ENCODE measurements around the gene RHOBTB1.

Gene RHOBTB1

DNA sequence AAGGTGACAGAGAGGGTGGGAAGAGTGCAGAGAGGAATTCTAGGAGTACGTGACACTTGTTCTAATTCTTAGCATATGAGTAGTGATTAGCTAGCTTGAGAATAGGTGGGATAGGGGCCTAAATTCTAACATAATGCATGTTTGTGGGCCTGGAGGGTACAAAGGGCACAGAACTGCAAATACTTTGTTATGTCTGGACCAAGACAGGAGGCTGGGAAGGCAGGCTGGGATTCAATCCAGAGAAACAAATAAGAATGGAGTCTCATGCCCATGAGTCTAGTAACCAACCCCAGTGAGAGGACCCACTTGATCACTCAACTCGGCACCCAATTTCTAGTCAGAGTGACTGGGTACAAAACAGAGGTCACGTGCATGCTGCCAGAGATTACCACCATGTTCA is 40.9 kb downstream of the RHOBTB1 start:
- no peak for DNase-seq

GRCh38 chr10:60901561-60902235 is 42.3 kb downstream of the RHOBTB1 start:
- DNase-seq = no peak

DNA sequence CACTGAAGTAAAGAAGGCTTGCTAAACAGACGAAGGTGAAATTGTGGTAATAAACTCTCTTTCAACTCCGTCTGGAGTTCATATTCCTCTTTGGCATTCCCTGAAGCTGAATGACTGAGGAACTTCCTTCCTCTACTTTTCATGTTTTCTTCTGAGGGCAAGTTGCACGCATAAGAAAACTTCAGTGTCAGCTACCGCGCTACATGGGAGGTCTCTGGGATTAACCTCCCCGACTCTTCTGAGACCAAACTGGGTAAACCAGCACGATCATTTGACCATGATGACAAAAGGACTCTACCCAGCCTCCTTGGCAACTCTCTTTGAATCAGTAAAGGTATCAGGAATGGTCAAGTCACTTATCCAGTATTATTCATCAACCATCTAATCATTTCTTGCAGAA is 44.7 kb downstream of the RHOBTB1 start:
- no peak for DNase-seq

DNA sequence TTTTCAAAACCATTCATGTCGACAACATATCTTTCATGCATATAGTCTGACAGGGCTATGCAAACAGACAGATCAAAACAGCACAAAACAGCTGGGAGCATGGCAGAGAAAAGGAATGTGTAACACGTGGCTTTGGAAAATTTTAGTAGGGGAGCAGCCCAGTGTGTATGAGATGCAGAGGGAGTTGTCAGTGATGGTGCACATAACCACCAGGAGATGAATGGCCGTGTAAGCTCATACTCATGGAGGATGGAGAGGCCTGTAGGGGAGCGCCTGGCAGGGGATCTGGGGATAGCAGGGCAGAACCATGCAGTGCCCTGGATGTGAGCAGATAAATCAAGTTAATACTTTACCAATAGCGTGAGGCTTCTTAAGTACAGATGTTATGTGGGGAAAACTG is 45.7 kb downstream of the RHOBTB1 start:
- no peak for DNase-seq

- DNase-seq = no peak
Measured at GRCh38 chr10:60896810-60897209, 47.2 kb downstream of the RHOBTB1 start.

GRCh38 chr10:60896033-60896432 is 48.0 kb downstream of the RHOBTB1 start:
- DNase-seq = no peak

GRCh38 chr10:60894786-60895185 is 49.2 kb downstream of the RHOBTB1 start:
- no peak for DNase-seq

DNA sequence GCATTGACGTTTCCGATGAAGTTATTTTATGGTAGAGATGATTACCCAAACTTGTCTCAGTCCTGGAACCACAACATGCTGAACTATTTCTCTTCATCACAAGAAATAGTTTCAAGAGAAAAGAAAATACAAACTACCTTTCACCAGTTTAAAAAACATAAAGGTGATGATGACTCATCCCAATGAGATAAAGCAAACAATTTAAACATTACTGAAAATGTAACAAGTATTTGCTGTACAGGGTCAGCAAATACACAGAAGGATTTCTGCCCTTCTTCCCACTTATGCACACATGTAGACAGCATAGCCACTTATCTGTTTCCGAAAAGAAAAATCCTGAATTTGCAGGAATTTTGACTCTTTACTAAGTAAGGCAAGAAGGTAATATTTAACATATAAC is 50.8 kb downstream of the RHOBTB1 start:
- no peak for DNase-seq

- DNase-seq = no peak
Measured at GRCh38 chr10:60892571-60892970, 51.4 kb downstream of the RHOBTB1 start.

- DNase-seq = no peak
Measured at GRCh38 chr10:60890811-60891210, 53.2 kb downstream of the RHOBTB1 start.

GRCh38 chr10:60883187-60883586 is 60.8 kb downstream of the RHOBTB1 start:
- DNase-seq = no peak

DNA sequence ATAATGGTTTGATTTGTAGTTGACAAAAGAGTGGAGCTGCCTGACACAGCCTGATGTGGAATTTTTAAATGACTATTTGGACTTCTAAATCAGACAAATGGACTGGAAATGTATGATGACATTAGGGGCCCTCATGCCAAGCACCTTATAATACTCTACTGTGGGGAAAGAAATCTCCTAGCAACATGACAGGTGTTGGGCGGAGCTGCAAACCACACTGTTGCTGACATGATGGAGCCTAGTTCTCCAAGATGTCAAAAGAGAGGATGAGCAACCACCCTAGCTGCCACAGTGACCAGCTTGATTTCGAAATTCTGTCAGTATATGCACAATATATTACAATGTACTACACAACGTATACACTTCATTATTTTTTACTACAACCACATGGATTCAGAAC is 65.8 kb downstream of the RHOBTB1 start:
- DNase-seq = no peak

- no peak for DNase-seq
Measured at GRCh38 chr10:60877777-60878120, 66.2 kb downstream of the RHOBTB1 start.

DNA sequence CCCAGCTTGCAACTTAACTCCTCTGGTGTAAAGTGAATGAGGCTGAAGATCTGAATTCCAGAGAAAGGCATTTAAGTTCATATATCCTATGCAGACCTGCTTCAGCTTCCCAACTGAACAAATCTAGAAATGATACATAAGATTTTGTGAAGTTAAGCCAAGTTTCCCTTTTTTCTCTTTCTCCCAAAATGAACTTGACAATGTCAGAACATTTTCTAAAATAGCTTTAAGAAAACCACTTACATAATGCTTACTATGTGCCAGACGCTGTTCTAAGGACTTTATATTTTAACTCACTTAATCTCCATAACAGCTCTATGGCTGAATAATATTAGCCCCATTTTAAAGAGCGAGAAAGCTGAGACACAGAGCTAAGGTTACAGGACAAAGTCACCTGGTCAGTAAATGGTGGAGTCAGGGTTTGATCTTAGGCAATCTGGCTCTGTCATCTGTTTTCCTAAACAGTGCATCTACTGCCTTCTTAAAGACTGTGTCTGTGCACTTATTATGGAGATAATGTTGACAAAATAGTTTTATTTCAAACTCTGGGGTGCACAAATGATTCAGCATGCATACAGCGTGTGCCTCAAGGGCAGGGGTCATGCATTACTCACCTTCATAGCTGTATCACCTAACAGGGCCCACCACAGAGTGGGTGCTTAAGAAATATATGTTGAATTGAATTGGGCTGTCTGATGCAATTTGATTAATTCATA is 66.8 kb downstream of the RHOBTB1 start:
- DNase-seq = no peak

DNA sequence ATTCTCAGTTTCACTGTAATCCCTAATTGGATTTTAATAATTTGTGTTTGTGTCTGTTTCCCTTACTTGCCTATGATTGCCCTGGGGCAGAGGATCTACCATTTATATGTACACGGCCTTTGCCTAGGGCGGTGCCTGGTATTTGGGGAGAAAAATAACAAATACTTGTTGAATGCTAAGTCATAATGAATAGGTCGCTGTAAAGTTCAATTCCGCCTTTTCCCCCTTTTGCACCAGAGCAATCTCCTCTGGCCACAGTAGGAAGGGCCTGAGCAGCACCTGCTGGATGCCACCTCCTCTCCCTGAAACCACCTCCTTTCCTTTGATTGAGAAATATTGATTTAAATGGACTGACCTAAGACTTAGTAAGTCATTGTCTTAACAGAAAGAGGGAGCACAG is 70.2 kb downstream of the RHOBTB1 start:
- no peak for DNase-seq

DNA sequence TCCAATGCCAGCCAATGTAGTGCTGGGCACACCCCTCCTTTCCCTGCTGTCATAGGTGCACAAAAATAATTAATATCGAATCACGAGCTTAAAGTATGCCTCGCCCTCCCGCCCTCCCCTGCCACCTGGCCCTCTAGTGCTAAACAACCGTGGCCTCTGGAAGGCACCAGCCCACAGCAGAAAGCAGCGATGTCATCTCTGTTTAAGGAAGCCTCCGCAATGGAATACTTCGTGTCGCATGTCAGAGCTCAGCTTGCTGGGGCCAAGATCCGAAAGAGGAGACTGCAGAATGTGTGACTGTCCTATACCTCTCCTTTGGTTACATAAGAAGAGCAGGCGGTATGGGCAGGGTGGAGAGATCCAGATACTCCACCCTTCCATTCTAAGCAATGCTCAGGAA is 71.5 kb downstream of the RHOBTB1 start:
- no peak for DNase-seq

GRCh38 chr10:60871215-60871614 is 72.8 kb downstream of the RHOBTB1 start:
- no peak for DNase-seq

GRCh38 chr10:60870803-60871202 is 73.2 kb downstream of the RHOBTB1 start:
- no peak for DNase-seq

- DNase-seq = no peak
Measured at GRCh38 chr10:60870416-60870728, 73.6 kb downstream of the RHOBTB1 start.

GRCh38 chr10:60869652-60870415 is 74.2 kb downstream of the RHOBTB1 start:
- DNase-seq = no peak

GRCh38 chr10:60868946-60869345 is 75.0 kb downstream of the RHOBTB1 start:
- no peak for DNase-seq

DNA sequence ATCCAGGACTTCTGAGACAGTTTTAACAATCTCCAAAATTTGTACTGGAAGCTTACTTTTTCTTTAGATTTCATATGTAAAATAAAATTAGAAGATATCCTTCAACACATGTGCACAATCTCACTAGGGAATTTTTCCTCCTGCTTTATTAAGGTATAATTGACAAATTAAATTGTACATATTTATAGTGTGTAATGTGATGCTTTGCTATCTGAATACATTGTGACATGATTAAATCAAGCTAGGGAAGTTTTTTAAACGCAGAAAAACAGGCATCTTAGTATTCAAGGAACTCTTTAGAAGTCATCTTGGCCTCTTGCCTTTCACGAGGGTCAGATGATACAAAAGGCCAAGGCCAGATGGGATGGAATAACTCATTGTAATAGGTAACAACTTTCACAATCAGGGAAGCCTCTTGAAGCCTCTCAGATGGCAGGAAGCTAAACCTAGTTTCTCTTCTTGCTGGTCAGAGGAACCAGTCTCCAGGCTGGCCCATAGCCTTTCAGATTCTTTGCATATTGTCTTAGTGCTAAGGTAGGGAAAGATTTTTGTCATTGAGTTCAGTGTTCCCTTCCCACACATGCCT is 78.7 kb downstream of the RHOBTB1 start:
- no peak for DNase-seq

DNA sequence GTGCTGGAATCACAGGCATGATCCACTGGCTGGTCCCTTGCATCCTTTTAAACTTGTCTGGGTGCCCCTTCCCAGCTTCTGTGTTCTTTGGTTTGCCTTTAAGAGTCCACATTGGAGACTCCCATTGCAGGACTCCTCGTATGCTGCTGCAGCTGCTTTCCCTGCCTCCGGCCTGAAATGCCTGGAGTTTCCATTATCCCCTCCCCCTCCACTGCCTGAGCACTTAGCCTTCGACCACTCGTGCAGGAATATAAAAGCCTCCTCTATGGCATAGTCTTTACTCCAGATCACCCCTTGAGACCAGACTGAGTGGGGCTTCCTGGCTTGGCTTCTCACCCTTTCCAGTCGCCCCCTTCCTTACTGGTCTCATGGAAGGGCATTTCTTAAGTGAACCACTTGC is 80.2 kb downstream of the RHOBTB1 start:
- no peak for DNase-seq

- DNase-seq = no peak
Measured at GRCh38 chr10:60862517-60862916, 81.5 kb downstream of the RHOBTB1 start.
